HG03135 (cell line): Measurements from ENCODE around the gene FERMT3.
A peak's percentile ranks its signal among the peaks of the same experiment; 100 is the strongest.
"Not testable (repeated sequence)": the region's sequence is repeated elsewhere in the genome, so short reads cannot be mapped to it uniquely, and the experiment has no call there.

Experiments
- ATAC-seq: cut with Tn5 transposase; IDR thresholded peaks from one replicate; pipeline ENCODE4 v1.9.1; 2021; ENCODE audit warnings: mild to moderate bottlenecking, moderate library complexity; ENCODE audit not compliant: unreplicated experiment

The FERMT3 gene

DNA sequence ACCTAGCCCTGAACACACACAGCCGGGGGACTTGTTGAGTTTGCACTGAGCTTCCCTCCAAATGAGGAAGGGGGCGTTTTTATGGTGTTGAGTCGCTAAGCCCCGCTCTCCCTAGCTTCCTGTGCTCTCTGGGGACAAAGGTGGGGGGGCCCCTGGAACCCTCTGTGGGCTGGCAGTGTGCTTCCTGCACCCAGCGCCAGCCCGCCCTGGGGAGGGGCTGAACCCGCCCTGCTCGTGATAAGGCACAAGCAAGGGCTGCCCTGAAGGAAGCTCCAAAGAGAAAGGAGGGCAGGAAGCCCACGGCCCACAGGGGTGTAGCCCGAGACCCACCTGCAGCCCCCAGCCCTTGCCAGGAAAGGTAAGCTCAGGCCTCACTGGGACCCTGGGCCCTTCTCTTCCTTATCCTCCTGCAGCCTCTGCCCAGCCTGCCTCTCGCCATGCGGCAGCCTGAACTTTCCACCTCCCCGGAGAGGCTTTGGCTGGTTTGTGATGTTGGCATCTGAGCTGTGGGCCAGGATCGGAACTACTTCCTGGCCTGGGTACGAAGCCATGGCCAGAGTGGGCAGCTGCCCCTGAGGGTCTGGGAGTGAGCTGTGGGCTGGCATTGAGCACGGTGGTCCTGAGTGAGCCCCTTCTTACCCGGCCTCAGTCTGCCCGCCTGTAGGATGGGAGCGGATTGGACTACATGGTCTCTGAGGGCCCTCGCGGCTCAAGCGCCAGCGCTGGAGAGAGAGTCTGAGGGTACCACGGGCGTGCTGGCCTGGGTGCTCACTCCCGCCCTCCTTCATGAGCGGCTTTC lies at the start of gene FERMT3:
Gene FERMT3, plus strand, starts transcription at position 265 of the 799 bp plus-strand sequence. CDS start 644 bp downstream, outside the sequence.
- ATAC-seq, result peak; percentile 1

DNA sequence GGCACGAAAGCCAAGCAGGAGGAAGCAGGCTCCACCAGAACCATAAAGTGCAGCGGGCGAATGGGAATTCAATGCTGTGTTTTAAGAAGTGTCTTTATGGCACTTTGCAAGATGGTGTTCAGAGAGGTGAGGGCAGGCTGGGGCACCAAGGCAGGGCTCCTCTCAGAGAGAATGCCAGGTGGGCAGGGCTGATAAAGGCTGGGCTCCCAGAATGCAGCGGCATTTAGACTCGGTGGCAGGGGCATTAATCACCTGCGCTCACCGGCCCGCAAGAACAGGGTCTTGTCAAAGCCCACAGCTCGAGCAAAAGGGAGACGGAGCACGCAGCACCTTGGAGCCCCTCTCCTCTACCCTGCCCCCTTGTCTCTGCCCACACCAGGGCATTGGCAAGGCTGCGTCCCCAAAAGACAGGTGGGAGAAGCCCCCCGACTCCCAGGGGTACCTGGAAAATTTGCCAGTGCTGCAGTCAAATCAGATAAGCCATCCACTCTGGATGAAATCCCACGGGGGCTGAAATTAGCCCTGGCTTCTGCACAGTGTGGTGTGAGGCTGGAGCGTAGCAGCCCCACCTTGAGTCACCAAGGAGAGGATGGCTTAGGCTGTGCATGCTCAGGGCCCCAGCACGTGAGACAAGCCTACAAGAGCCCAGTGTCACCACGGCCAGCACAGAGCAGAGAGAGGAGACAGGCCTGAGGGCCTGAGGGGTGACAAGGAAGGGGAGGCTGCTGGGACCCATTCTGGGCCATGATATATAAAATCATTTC lies 48.7 kb upstream of the FERMT3 start:
- ATAC-seq, result no peak

GRCh38 chr11:64161037-64161436 lies 45.5 kb upstream of the FERMT3 start:
- no peak for ATAC-seq

- not testable (repeated sequence) for ATAC-seq
Observed at GRCh38 chr11:64162769-64163168, 43.8 kb upstream of the FERMT3 start.

DNA sequence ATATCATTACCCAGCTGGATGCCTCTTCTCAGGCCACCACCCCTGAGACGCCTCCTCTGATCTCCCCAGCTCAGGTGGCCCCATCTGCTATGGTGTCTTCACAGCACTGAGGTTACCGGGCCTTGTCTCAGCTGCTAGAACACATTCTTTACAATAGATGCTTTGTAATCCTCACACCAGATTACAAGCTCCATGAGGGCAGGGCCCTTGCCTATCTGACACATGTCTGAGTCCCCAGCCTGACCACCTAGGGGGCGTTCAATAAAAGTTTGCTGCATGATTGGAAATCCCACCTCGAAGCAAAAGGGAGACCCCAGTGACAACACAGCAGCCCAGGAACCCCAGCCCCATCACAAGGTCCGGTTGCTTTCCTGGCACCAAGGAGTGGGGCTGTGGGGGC lies 42.6 kb upstream of the FERMT3 start:
- ATAC-seq, result no peak

DNA sequence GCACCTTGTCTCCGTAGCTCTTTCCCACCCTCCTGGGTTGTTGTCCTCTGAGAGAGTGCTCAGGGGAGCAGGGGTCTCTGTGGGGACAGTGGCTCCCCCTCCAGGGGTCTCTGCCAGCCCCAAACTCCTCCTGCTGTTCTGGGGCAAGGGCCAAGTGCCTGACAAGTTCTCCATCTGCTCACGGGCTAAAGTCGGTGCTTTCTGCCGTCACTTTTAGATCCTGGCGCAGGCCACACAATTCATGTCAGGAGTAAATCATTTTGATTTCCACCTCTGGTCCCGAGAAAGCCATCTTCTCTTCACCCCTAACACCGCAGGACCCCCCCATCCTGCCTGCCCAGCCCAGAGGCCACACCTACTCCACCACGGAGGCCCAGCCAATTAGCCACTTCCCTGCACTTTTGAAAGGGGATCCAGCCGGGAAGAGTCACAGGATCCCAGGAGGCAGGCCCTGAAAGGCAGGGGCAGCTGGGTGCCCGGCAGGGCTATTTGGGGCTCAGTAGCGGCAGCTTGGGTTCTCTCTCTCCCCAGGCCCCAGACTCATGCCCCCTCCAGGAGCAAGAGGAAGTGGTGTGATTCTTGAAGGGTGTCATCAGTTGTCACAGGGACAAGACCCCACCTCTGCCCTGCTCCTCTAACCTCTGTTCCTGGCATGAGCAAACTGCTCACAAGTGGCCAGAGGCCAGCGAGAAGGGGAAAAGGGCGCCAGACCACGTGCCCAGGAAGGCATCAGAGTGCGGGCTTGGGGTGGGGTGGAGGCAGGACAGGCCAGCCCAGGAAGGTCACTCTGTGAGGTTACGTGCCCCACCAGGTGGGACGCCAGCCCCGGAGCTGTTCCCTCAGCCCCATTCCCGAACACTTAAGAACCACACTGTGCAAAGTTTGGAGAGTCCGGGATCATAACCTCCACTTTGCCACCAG lies 41.9 kb upstream of the FERMT3 start:
- ATAC-seq, result no peak

- no peak for ATAC-seq
Observed at GRCh38 chr11:64165481-64165841, 41.1 kb upstream of the FERMT3 start.

DNA sequence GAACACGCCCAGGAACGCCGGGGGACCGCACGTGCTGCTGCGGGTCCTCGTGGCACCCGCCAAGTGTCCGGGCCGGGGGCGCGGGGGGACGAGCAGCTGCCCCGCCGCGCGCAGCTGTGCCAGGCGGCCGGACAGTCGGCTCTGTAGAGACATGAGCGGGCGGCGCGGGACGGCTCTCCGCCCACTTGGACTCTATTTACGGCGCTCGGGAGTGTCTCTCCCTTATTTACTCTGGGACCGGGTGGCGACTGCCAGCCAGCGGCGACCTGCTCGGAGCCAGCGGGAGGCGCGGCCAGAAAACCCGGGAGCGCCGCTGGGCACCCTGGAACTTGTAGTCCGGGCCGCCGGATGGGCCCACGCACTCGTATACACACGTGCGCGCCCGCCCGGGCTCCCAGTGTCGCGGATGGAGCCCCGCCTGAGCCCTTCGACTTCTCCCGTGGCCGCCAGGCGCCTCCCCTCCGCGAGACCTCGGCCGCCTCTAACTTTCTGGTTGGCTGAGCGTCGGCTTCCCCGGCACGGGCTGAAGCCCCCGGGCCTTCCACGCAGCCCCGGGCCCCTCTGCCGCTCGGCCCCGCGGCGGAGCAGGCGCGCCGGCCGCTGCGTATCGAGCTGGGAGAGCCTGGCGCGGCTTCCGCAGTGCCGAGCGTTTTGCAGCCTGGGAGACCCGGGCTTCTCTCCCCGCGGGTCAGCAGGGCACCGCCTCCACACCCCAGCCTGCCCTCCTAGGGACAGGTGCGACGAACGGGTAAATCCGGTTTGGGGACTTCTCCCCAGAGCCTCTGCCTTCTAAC lies 40.5 kb upstream of the FERMT3 start, which contains the start of gene MACROD1:
Gene MACROD1, minus strand, starts transcription at position 272 of the 794 bp plus-strand sequence. Its CDS starts 119 bp downstream, at position 153.
- peak; percentile 81 for ATAC-seq

DNA sequence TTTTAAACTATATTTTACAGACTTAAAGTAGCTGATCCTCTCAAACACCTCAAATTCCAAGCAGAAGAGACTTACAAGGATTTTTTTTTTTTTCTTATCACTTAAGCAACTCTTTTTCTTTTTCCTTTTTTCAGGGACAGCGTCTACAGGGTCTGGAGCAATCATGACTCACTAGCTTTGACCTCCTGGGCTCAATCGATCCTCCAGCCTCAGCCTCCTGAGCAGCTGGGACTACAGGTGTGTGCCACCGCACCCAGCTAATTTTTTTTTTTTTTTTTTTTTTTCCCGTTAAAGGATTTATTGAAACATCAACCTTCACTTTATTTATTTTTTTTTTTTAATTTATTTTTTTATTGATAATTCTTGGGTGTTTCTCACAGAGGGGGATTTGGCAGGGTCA lies 36.1 kb upstream of the FERMT3 start:
- ATAC-seq, result no peak

- ATAC-seq, result no peak
Observed at GRCh38 chr11:64173616-64174355, 32.7 kb upstream of the FERMT3 start.

- ATAC-seq, result no peak
Observed at GRCh38 chr11:64176751-64177150, 29.8 kb upstream of the FERMT3 start.

GRCh38 chr11:64178203-64178602 lies 28.3 kb upstream of the FERMT3 start:
- ATAC-seq, result no peak

DNA sequence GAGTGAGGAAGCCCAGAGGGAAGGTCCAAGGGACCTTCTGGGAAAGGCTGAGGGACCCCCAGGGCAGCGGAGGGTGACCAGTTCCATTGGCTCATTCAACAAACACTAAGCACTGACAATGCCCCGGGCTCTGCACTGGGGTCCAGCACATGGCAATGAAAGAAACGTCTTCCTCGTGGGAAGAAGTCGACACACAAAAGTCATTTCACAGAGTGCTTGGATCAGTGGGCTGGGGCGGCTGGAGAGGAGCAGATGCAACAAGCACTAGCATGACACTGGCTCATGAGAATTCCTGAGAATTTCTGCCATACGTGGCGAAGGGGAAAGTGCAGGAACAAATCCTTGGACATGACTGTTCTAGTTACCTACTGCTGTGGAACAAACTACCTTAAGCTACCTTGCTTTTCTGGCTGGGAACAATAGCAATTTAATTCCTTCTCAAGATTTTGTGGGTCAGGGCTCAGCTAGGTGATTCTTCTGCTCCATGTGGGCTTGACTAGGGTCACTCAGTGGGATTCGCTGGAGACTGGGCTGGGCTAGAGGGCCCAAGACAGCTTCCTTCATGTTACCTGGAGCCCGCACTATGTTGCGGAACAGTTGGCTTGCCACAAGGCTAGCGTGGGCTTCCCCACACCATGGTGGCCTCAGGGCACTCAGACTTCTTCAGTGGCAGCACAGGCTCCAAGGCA lies 27.4 kb upstream of the FERMT3 start:
- ATAC-seq, result no peak

DNA sequence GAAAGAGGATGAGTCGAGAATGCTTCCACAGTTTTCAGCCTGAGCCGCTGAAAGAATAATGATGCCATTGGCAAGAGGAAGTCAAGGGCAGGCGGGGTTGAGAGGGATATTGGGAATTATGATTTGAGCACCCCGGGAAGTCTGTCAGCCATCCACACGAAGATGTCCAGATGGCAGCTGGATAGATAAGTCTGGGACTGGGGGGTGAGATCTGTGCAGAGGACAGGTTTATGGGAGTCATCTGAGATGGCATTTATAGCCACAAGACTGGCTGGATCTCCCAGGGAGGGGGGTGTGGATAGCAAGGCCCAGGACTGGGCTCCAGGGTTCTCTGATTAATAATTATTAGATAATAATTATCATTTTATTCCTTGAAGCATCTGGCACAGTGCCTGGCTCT lies 25.6 kb upstream of the FERMT3 start:
- ATAC-seq, result no peak

- ATAC-seq, result no peak
Observed at GRCh38 chr11:64181506-64182411, 24.8 kb upstream of the FERMT3 start.

- ATAC-seq, result no peak
Observed at GRCh38 chr11:64183890-64184289, 22.6 kb upstream of the FERMT3 start.

- ATAC-seq, result peak; percentile 28
Observed at GRCh38 chr11:64185175-64185692, 21.3 kb upstream of the FERMT3 start.
